ENCODE results near the gene OR2K2. TPM values are rescaled to one million over a fixed set of nuclear protein-coding genes. Genes with fewer than 3 reads are reported as not detected.
"Not testable (repeated sequence)": the region's sequence is repeated elsewhere in the genome, so short reads cannot be mapped to it uniquely, and the experiment has no call there.

OR2K2 gene
- total RNA-seq, 2 donors from 2014 or later: not detected

GRCh38 chr9:111287127-111287526 is 42.9 kb downstream of the OR2K2 start:
- Histone ChIP-seq H3K4me1 (no peaks in the 10 kb centered on the region), H3K27me3 (no peaks in the 10 kb centered on the region), H3K4me3 (no peak overlapping the region), H3K9me3 (no peaks in the 10 kb centered on the region), H3K27ac (no peak overlapping the region), H3K36me3 (no peaks in the 10 kb centered on the region)
- TF ChIP-seq, protein P1, sequence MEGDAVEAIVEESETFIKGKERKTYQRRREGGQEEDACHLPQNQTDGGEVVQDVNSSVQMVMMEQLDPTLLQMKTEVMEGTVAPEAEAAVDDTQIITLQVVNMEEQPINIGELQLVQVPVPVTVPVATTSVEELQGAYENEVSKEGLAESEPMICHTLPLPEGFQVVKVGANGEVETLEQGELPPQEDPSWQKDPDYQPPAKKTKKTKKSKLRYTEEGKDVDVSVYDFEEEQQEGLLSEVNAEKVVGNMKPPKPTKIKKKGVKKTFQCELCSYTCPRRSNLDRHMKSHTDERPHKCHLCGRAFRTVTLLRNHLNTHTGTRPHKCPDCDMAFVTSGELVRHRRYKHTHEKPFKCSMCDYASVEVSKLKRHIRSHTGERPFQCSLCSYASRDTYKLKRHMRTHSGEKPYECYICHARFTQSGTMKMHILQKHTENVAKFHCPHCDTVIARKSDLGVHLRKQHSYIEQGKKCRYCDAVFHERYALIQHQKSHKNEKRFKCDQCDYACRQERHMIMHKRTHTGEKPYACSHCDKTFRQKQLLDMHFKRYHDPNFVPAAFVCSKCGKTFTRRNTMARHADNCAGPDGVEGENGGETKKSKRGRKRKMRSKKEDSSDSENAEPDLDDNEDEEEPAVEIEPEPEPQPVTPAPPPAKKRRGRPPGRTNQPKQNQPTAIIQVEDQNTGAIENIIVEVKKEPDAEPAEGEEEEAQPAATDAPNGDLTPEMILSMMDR (IDR thresholded peaks at IDR 0.05): no peak
- DNase-seq (ENCODE audit: low spot score): no peak

- DNase-seq (ENCODE audit: low spot score): no peak
- H3K27ac ChIP-seq: no peak overlapping the region
- no peak overlapping the region for H3K4me3 ChIP-seq
These were observed 45.3 kb downstream of the OR2K2 start for GRCh38 chr9:111284703-111285102.

DNA sequence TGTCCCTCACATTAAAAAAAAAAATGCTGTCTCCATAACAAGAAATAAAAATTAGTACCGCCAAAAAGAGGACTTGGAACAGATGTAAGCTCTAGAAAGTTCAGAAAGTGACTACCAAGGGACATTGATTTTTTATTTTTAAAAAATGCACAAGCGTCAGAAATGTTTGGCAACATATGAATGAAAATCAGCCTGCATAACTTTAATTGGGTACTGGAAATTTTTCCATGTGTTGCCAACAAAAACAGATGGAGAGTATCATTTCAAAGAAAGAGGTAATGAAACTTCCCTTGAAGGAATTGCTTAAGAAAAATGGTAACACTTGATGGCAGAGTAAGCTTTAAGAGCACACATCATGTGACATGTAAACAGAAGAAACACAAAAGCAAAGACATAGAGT is 47.2 kb downstream of the OR2K2 start:
- no peaks in the 10 kb centered on the region for H3K4me1 ChIP-seq
- H3K27me3 ChIP-seq: no peaks in the 10 kb centered on the region
- H3K4me3 ChIP-seq: no peak overlapping the region
- no peak overlapping the region for H3K27ac ChIP-seq
- no peaks in the 10 kb centered on the region for H3K36me3 ChIP-seq
- no peak for DNase-seq (ENCODE audit: low spot score)
- TF ChIP-seq, protein P1 (IDR thresholded peaks at IDR 0.05): no peak
- H3K9me3 ChIP-seq: no peaks in the 10 kb centered on the region

More at GRCh38 chr9:111284703-111285102, 45.3 kb downstream of the OR2K2 start:
- Histone ChIP-seq H3K36me3 (no peaks in the 10 kb centered on the region), H3K9me3 (no peaks in the 10 kb centered on the region), H3K4me1 (no peaks in the 10 kb centered on the region), H3K27me3 (no peaks in the 10 kb centered on the region)
- TF ChIP-seq, protein P1 (IDR thresholded peaks at IDR 0.05): no peak

- not testable (repeated sequence) for H3K27ac ChIP-seq; H3K27me3 ChIP-seq; H3K9me3 ChIP-seq; DNase-seq (ENCODE audit: low spot score); H3K4me3 ChIP-seq; H3K4me1 ChIP-seq; H3K36me3 ChIP-seq
These were observed 49.2 kb downstream of the OR2K2 start for GRCh38 chr9:111280795-111281194.

Other genes starting within 250 kb of the OR2K2 start
- 10 to 100 TPM; 62.7 to 75.5 TPM for gene ECPAS, start 154.2 kb upstream of the OR2K2 start, total RNA-seq
- gene ZNF483, start 195.0 kb upstream of the OR2K2 start, total RNA-seq: 1 to 10 TPM; 5.5 to 6.9 TPM

Data from right atrium auricular region (tissue), 2 donors.